GM18505 (cell line): ENCODE data around the gene LRRC52.
"Not testable (repeated sequence)": the region's sequence is repeated elsewhere in the genome, so short reads cannot be mapped to it uniquely, and the experiment has no call there.

Source experiments
- ATAC-seq: cut with Tn5 transposase; IDR thresholded peaks from one replicate; pipeline ENCODE4 v1.9.1; 2021; ENCODE audit not compliant: unreplicated experiment
- POLR2A ChIP-seq: IDR thresholded peaks from 4 replicates; pipeline ENCODE4 v1.6.1; 2011; ENCODE audit warnings: borderline replicate concordance; ENCODE audit not compliant: insufficient read depth, insufficient read length; ENCODE audit errors: extremely low read depth

The LRRC52 gene

DNA sequence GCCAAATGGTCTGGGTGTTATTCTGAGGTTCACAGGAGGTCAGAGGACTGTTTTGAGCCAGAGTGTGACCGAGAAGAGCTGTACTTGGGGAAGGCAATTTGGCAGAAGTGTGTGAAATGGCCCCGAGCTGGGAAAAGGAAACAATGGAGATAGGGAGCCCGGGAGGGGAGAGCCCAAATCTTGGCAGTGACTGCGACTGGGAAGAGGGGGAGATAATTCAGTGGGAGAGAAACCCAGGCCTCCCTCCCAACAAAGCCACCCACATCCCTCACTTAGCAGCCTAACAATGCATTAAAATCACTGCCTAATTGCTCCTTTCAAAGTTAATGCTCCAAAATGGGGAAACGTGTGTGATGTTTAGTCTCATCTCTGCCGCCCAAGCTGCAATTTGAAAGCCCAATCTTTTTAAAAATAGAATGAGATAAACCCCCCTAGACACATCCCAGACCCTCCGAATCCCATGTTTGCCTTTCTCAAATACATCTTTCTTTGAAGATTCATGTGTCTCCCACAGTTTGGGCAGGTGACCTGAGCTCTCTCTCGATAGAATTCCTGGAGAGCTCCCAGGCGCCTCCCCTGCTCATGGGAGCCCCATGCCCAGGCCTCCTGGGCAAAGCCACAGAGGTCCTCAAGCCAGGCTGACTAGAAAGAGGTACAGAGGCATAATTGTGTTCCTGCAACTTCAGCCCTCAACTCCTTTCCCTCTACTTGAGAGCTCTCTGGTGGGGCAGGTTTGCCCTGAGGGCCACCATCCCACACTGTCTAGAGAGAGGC is 17.3 kb downstream of the LRRC52 start:
- no peak for ATAC-seq

DNA sequence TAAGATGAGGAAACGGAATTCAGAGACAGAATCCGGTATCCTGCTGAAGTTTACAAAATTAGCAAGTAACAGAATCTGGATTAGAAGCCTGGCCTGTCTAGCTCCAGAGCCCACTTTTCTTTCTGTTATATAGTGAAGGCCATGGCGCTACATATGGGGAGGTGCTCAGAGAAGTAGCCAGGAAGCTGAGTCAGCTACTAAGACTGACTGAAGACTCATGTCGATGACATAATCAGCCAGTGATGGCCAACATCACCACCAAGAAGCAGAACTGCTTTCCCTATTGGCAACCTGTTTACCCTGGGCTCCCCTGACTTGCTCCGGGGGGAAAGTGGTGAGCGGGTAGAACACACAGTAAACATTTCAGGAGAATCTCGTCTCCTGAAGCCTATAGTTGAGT is 18.8 kb downstream of the LRRC52 start:
- no peak for ATAC-seq

More for the DNA sequence above, 17.3 kb downstream of the LRRC52 start:
- no peak for TF ChIP-seq POLR2A

DNA sequence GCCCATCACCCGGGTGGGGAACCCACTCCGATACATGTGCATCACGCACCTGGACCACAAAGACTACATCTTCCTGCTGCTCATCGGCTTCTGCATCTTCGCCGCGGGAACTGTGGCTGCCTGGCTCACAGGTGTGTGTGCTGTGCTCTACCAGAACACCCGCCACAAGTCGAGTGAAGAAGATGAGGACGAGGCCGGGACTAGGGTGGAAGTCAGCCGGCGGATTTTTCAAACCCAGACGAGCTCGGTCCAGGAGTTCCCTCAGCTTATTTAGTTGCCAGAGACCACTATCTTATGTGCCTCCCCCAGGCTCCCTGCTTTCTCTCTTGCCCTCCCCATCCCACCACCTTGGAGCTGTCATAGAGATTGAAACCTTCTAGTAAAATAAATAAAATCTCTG is 19.8 kb downstream of the LRRC52 start:
- no peak for ATAC-seq
- no peak for TF ChIP-seq POLR2A

More for the DNA sequence above, 18.8 kb downstream of the LRRC52 start:
- no peak for TF ChIP-seq POLR2A

DNA sequence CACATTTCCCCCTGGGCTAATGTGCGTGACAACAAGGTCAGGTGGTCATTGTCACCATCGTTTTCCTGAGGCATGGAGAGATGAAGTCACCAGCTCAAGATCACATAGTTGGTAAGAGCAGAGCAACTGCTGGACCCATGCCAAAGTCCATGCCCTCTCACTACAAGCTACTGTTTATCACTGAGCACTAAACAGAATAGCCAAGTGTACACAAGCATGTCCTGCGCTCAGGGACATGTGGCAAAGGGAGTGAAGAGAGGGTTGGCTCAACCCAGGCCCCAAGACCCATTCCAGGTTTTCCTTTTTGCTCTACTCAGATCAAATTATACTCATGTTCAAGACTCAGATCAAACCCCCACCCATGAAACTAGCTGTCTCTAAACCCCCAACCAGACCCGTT is 20.8 kb downstream of the LRRC52 start:
- no peak for ATAC-seq
- TF ChIP-seq POLR2A: no peak

DNA sequence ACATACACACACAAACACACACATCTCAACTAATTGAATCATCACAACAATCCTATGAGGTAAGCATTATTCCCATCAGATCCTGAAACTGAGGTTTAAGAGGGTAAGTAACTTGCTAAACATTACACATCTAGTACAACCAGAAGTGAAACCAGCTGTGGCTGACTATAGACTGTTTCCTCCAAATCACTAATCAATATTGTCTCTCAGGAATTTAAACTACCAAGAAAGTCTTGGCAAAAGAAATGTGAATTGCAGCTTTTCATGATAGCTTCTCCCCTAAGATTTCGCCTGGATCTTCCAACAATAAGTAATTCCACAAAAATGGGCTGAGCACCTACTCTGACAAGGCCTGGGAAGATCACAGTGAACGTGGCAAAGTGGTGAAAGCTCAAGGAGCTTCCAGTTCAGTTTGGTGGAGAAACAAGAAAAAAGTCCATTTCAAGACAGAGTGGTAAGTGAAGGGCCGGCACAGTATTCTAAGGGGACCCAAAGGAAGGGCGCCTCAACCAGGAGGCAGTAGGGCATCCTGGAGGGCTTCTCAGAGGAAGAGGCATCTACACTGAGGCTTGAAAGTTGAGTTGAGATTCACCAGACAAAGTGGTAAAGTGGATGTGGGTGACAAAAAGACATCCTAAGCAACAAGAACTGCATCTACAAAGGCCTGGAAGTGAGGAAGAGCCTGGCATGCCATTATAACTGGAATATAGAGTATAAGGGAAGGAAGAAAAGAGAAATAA is 22.1 kb downstream of the LRRC52 start:
- TF ChIP-seq POLR2A: no peak
- ATAC-seq: no peak

DNA sequence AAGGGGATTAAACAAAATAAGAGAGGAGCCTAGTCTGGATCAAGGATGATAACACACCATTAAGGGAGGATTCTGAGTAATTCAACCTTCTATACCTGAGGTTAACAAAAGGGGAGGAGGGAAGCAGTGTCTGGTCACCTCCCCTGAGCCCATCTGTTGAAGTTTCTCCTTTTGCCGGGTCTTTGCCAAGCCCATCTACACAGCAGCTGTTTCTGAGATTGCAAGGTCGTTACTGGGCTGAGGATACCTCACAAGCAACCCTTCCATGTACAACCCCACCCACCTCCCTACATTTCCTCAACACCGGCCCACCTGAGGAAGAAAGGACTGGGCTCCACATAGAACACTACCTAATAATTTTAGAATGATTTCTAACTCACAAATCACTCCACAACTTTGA is 26.3 kb downstream of the LRRC52 start:
- no peak for TF ChIP-seq POLR2A
- ATAC-seq: no peak

DNA sequence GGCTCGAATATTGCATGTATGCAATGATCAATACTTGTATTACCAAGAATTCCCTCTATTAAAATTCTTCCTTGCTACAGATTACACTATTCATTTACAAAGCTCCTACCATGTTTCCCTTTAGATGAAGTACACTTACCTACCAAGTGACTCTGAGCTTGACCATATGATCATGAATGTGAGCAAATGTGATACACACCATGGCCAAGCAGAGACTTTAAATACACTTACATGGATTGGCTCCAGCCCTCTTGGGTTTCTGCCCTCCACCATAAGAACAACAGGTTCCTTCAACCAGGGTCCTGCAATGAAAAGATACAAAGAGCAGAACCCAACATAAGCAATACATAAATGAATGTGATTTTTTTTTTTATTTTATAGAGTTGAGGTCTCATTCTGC is 30.0 kb downstream of the LRRC52 start:
- TF ChIP-seq POLR2A: no peak
- no peak for ATAC-seq

DNA sequence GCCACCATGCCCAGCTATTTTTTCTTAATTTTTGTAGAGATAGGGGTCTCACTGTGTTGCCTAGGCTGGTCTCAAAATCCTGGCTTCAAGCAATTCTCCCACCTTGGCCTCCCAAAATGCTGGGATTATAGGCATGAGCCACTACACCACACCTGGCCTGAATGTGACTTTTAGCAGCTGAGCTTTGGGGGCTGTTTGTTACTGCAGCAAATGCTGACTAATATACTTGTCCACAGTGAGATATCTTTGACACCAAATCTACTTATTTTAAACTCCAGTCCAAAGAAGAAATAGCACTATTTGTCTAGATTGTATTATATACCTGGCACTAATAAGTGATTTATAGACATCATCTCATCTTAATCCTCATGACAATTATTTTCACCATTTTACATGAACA is 30.5 kb downstream of the LRRC52 start:
- ATAC-seq: no peak
- TF ChIP-seq POLR2A: no peak

DNA sequence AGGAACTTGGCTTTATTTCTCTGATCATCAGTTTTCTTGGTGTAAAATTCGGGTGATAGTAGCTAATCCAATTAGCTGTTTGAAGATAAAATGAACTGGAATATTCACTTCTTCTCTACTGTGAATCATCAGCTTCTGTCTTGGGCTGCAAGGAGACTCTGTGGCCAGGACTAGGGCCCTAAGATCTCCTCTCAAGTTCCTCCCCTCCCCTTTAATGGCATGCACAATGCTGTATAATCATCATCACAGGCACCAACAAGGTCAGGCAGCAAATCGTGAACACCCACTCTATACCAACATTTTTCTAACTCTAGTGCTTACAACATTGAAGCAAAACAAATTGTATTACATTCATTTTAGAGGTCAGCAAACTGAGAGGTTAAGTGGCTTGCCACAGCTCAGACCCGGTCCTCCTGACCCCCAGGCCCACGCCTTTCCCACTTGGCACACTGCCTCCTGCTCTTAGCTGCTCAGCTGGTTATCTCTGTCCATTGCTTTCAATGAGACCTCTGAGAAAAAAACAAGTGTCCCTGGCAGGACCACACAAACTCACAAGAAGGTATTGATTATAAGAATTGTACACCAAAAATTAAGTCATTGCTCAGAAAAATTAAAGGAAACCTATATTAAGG is 31.8 kb downstream of the LRRC52 start:
- TF ChIP-seq POLR2A: no peak
- no peak for ATAC-seq

DNA sequence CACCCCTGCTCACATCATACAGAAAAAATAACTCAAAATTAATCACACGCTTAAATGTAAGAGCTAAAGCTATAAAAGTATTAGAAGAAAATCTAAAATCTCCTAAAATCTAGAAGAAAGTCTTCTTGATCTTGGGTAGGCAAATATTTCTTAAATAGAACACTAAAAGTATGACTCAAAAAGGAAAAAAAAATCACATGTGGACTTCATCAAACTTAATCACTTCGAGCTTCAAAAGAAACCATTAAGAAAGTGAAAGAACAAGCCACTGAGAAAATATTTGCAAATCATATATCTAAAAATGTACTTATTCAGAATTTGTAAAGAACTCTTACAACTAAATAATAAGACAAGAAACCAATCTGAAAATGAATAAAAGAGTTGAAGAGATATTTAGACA is 32.7 kb downstream of the LRRC52 start:
- no peak for TF ChIP-seq POLR2A
- no peak for ATAC-seq

DNA sequence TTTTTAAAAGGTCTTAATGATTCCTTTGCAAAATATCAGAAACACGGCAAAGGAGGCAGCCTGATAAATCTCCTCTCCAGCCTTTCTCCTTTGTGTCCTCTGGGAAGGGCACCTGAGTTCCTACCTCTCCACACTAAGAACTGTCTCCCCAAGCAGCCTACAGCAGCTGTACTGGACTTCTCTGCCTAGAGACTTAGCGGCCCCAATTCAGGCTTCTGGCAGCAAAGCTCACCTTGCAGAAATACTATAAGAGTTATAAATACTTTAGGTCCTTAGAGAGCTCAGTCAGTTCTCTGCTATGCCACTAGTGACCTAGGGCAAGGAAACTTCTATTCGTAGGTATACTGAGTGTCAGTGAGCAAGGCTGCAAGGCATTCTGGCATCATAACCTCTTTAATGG is 33.9 kb downstream of the LRRC52 start:
- ATAC-seq: no peak
- TF ChIP-seq POLR2A: no peak

DNA sequence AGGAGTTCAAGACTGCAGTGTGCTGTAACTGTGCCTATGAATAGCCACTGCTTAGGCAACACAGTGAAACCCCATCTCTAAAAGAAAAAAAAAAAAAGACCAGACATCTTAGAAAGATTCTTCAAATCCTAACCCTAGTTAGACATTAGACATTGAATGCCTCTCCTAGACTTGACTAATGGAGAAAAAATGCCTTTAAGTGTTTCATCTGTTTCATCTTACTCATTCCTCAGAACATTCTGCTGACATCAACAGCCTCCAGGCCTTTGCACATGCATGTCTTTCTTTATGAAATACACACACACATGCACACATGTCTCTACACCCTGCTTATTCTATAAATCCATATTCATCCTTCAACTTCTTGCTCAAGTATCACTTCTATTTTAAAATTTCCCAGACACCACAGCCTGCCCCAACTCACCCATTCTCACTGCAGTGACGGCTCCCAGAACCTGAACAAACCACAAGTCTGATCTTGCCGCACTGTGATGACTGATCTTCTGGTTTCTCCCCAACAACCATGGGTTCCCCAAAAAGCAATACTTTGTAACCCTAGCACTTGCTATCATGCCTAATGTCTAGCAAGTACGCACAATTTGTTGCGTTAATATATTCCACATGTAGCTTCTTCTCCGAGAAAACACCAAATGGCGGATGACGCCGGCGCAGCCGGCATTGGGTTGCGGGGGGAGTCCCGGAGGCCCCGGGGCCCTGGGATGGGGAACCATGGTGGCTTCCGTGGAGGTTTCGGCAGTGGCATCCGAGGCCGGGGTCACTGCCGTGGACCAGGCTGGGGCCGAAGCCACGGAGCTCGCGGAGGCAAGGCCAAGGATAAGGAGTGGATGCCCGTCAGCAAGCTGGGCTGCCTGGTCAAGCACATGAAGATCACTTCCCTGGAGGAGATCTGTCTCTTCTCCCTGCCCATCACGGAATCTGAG is 37.4 kb downstream of the LRRC52 start:
- TF ChIP-seq POLR2A: no peak
- no peak for ATAC-seq

DNA sequence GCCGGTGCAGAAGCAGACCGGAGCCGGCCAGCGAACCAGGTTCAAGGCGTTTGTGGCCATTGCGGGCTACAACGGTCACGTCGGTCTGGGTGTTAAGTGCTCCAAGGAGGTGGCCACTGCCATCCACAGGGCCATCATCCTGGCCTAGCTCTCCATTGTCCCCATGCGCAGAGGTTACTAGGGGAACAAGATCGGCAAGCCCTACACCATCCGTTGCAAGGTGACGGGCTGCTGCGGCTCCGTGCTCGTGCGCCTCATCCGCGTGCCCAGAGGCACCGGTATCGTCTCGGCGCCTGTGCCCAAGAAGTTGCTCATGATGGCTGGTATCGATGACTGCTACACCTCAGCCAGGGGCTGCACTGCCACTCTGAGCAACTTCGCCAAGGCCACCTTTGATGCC is 38.1 kb downstream of the LRRC52 start:
- no peak for ATAC-seq
- TF ChIP-seq POLR2A: no peak

DNA sequence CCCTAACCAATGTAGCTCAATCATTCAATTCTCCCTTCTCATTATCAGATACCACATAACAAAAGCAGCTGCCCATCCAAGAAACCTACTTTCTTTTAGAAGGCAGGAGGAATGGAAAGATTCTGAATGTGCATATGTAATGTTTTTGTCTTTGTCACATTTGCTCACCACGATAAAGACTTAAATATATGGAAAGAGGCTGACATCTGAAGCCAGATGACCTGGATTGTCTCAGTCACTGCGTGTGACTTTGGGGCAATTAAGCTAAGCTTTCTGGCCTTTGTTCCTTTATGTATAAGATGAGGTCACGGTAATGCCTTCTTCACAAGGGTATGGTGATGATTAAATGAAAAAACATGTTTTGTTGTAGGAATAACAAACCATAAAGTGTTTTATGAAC is 42.6 kb downstream of the LRRC52 start:
- no peak for TF ChIP-seq POLR2A

DNA sequence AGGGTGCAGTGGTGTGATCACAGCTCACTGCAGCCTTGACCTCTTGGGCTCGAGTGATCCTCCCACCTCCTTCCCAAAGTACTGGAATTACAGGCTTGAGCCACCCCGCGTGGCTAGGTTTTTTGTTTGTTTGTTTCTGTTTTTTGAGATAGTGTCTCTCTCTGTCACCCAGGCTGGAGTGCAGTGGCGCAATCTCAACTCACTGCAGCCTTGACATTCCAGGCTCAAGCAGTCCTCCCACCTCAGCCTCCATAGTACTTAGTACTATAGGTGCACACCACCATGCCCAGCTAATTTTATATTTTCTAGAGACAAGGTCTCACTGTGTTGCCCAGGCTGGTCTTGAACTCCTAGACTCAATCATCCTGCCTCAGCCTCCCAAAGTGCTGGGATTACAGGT is 47.6 kb downstream of the LRRC52 start:
- not testable (repeated sequence) for ATAC-seq

More for the DNA sequence above, 42.6 kb downstream of the LRRC52 start:
- no peak for ATAC-seq
